ENCODE measurements around the gene BTN2A1.
"Not testable (repeated sequence)": the region's sequence is repeated elsewhere in the genome, so short reads cannot be mapped to it uniquely, and the experiment has no call there.

BTN2A1 gene

GRCh38 chr6:26457806-26458688 lies at the start of gene BTN2A1:
Gene BTN2A1 (plus strand): TSS chr6:26457955. CDS start chr6:26458637, 682 bp downstream.
- no peak for DNase-seq

- DNase-seq: no peak
Measured at GRCh38 chr6:26408828-26409730, 48.7 kb upstream of the BTN2A1 start.

- no peak for DNase-seq
Measured at GRCh38 chr6:26411751-26412150, 46.0 kb upstream of the BTN2A1 start.

- DNase-seq: no peak
Measured at GRCh38 chr6:26412228-26412627, 45.5 kb upstream of the BTN2A1 start.

GRCh38 chr6:26412954-26413353 lies 44.8 kb upstream of the BTN2A1 start:
- no peak for DNase-seq

- DNase-seq: no peak
Measured at GRCh38 chr6:26414281-26414680, 43.5 kb upstream of the BTN2A1 start.

GRCh38 chr6:26415036-26415614 lies 42.6 kb upstream of the BTN2A1 start:
- DNase-seq: no peak

- no peak for DNase-seq
Measured at GRCh38 chr6:26415791-26416190, 42.0 kb upstream of the BTN2A1 start.

- no peak for DNase-seq
Measured at GRCh38 chr6:26416288-26416687, 41.5 kb upstream of the BTN2A1 start.

- not testable (repeated sequence) for DNase-seq
Measured at GRCh38 chr6:26418077-26418476, 39.7 kb upstream of the BTN2A1 start.

- DNase-seq: not testable (repeated sequence)
Measured at GRCh38 chr6:26418795-26419194, 39.0 kb upstream of the BTN2A1 start.

- no peak for DNase-seq
Measured at GRCh38 chr6:26420688-26421171, 37.0 kb upstream of the BTN2A1 start.

- no peak for DNase-seq
Measured at GRCh38 chr6:26421259-26422144, 36.3 kb upstream of the BTN2A1 start.

- no peak for DNase-seq
Measured at GRCh38 chr6:26422329-26422728, 35.4 kb upstream of the BTN2A1 start.

- no peak for DNase-seq
Measured at GRCh38 chr6:26426691-26427450, 30.9 kb upstream of the BTN2A1 start.

- DNase-seq: no peak
Measured at GRCh38 chr6:26427451-26427809, 30.3 kb upstream of the BTN2A1 start.

GRCh38 chr6:26428206-26428605 lies 29.5 kb upstream of the BTN2A1 start:
- no peak for DNase-seq

GRCh38 chr6:26430787-26431186 lies 27.0 kb upstream of the BTN2A1 start:
- DNase-seq: no peak

- no peak for DNase-seq
Measured at GRCh38 chr6:26431258-26432172, 26.2 kb upstream of the BTN2A1 start.

- DNase-seq: no peak
Measured at GRCh38 chr6:26432627-26433201, 25.0 kb upstream of the BTN2A1 start.

All from cortex of kidney (tissue), 1 donor.